GM19099 (cell line): Measurements from ENCODE around the gene RASAL2.

Source experiments
- POLR2A ChIP-seq: IDR thresholded peaks from 3 replicates; pipeline ENCODE4 v1.6.1; 2011; ENCODE audit warnings: low read depth; ENCODE audit not compliant: insufficient read length; ENCODE audit errors: extremely low read depth

The RASAL2 gene

GRCh38 chr1:178165196-178165595 lies 71.3 kb downstream of the RASAL2 start:
- TF ChIP-seq POLR2A, result no peak

GRCh38 chr1:178166429-178167024 lies 72.6 kb downstream of the RASAL2 start:
- TF ChIP-seq POLR2A, result no peak

- TF ChIP-seq POLR2A, result no peak
Measured at GRCh38 chr1:178168536-178168935, 74.6 kb downstream of the RASAL2 start.

- no peak for TF ChIP-seq POLR2A
Measured at GRCh38 chr1:178169649-178170048, 75.7 kb downstream of the RASAL2 start.

GRCh38 chr1:178172939-178173338 lies 79.0 kb downstream of the RASAL2 start:
- no peak for TF ChIP-seq POLR2A

- TF ChIP-seq POLR2A, result no peak
Measured at GRCh38 chr1:178174539-178174938, 80.6 kb downstream of the RASAL2 start.

GRCh38 chr1:178180405-178180804 lies 86.5 kb downstream of the RASAL2 start:
- no peak for TF ChIP-seq POLR2A

GRCh38 chr1:178183796-178184195 lies 89.9 kb downstream of the RASAL2 start:
- TF ChIP-seq POLR2A, result no peak

GRCh38 chr1:178188306-178188705 lies 94.4 kb downstream of the RASAL2 start:
- TF ChIP-seq POLR2A, result no peak

GRCh38 chr1:178189814-178190213 lies 95.9 kb downstream of the RASAL2 start:
- TF ChIP-seq POLR2A, result no peak

- TF ChIP-seq POLR2A, result no peak
Measured at GRCh38 chr1:178190881-178191280, 97.0 kb downstream of the RASAL2 start.

- TF ChIP-seq POLR2A, result no peak
Measured at GRCh38 chr1:178192686-178193085, 98.8 kb downstream of the RASAL2 start.

- TF ChIP-seq POLR2A, result no peak
Measured at GRCh38 chr1:178196631-178197030, 102.7 kb downstream of the RASAL2 start.

GRCh38 chr1:178209935-178210334 lies 116.0 kb downstream of the RASAL2 start:
- no peak for TF ChIP-seq POLR2A

- TF ChIP-seq POLR2A, result no peak
Measured at GRCh38 chr1:178218550-178218949, 124.6 kb downstream of the RASAL2 start.

GRCh38 chr1:178220094-178220493 lies 126.2 kb downstream of the RASAL2 start:
- TF ChIP-seq POLR2A, result no peak

GRCh38 chr1:178223289-178223688 lies 129.4 kb downstream of the RASAL2 start:
- no peak for TF ChIP-seq POLR2A
